Activated CD4-positive, alpha-beta memory T cell treated with anti-CD3 and anti-CD28 coated beads for 36 hours (primary cell): ENCODE data around the gene MTMR12. TPM values are rescaled to one million over a fixed set of nuclear protein-coding genes. Genes with fewer than 3 reads are reported as not detected.

Source experiments
- CTCF ChIA-PET: fragments of 350-600 bp; sonication (Branson Sonifier 250); formaldehyde crosslinking; loops from one replicate; lab custom pipeline; 2021; ENCODE audit warnings: antibody characterized with exemption, inconsistent platforms; lab: Charles Lee
- POLR2A ChIA-PET: fragments of 350-600 bp; sonication (Branson Sonifier 250); formaldehyde crosslinking; loops from one replicate; lab custom pipeline; 2021; ENCODE audit warnings: antibody characterized with exemption; lab: Charles Lee
- DNase-seq: peaks from one replicate; pipeline ENCODE4 v3.0.0-alpha.2; 2020
- H3K27ac Mint-ChIP-seq: one replicate; pipeline ENCODE4 v1.8.0; 2021; ENCODE audit warnings: mixed read lengths
- H3K27me3 Mint-ChIP-seq: one replicate; pipeline ENCODE4 v1.8.0; 2021; ENCODE audit warnings: mixed read lengths
- H3K36me3 Mint-ChIP-seq: one replicate; pipeline ENCODE4 v1.8.0; 2021; ENCODE audit warnings: mixed read lengths
- H3K4me1 Mint-ChIP-seq: one replicate; pipeline ENCODE4 v1.8.0; 2021; ENCODE audit warnings: low read depth, mixed read lengths
- H3K4me3 Mint-ChIP-seq: one replicate; pipeline ENCODE4 v1.8.0; 2021; ENCODE audit warnings: mild to moderate bottlenecking, mixed read lengths
- H3K9me3 Mint-ChIP-seq: one replicate; pipeline ENCODE4 v1.8.0; 2021; ENCODE audit warnings: mixed read lengths
- intact Hi-C: fragments of 100-400 bp; cut with micrococcal nuclease; formaldehyde crosslinking; loops from one replicate; pipeline ENCODE4 v1.15.1; 2023
- total RNA-seq, 2 experiments: library from RNA; stranded (reverse); gene quantifications; one replicate each; pipeline ENCODE4 v1.2.3, GENCODE V29; 2021

Gene MTMR12, protein sequence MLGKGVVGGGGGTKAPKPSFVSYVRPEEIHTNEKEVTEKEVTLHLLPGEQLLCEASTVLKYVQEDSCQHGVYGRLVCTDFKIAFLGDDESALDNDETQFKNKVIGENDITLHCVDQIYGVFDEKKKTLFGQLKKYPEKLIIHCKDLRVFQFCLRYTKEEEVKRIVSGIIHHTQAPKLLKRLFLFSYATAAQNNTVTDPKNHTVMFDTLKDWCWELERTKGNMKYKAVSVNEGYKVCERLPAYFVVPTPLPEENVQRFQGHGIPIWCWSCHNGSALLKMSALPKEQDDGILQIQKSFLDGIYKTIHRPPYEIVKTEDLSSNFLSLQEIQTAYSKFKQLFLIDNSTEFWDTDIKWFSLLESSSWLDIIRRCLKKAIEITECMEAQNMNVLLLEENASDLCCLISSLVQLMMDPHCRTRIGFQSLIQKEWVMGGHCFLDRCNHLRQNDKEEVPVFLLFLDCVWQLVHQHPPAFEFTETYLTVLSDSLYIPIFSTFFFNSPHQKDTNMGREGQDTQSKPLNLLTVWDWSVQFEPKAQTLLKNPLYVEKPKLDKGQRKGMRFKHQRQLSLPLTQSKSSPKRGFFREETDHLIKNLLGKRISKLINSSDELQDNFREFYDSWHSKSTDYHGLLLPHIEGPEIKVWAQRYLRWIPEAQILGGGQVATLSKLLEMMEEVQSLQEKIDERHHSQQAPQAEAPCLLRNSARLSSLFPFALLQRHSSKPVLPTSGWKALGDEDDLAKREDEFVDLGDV
- total RNA-seq = 10 to 100 TPM; 22.3 to 22.4 TPM

GRCh38 chr5:32312595-32313332 is at the start of gene MTMR12:
MTMR12 (minus strand) TSS chr5:32312939; CDS start chr5:32312838, 101 bp downstream.
- Mint-ChIP-seq H3K27me3 (no peaks in the 10 kb centered on the region), H3K27ac (peak within 1 kb of the TSS; percentile 85), H3K4me3 (peak within 1 kb of the TSS; percentile 86), H3K4me1 (peaks cover 23% of the 10 kb centered on the region), H3K9me3 (no peaks in the 10 kb centered on the region), H3K36me3 (peaks cover 4% of the 10 kb centered on the region)
- intact Hi-C loops = loop anchor here (1.0 to 10.0 kb wide), 7 partner anchors 32 to 778 kb away; partner anchors contain the start of genes C5orf22, DROSHA and GOLPH3
- ChIA-PET POLR2A (interaction anchor here (1.9 kb wide), 1 partner anchor 15 kb away, joined by 5 read pairs; no protein-coding TSS in a partner anchor), CTCF (interaction anchor here (0.8 kb wide), 1 partner anchor 277 kb away, joined by 3 read pairs; no protein-coding TSS in a partner anchor)
- DNase-seq = peak; percentile 100

DNA sequence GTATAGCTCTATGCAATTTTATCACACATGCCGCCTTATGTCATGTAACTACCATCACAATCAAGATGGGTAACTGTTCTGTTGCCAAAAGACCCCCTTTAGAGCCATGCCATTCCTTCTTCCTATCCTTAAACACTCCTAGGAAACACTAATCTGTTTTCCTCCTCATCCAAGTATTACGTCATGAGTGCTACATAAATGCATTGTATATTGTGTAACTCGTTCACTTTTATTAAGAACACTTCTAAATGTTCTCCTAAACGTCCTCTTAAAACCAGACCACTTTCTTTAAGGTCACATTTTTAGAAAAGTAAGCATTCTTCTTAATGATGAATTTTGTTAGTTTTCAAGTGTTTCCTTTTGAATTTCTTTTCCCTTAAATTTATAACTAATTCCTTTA is 49.8 kb upstream of the MTMR12 start:
- intact Hi-C loops = no loop called here
- no peaks in the 10 kb centered on the region for H3K4me1 Mint-ChIP-seq
- CTCF ChIA-PET = no interaction called here

DNA sequence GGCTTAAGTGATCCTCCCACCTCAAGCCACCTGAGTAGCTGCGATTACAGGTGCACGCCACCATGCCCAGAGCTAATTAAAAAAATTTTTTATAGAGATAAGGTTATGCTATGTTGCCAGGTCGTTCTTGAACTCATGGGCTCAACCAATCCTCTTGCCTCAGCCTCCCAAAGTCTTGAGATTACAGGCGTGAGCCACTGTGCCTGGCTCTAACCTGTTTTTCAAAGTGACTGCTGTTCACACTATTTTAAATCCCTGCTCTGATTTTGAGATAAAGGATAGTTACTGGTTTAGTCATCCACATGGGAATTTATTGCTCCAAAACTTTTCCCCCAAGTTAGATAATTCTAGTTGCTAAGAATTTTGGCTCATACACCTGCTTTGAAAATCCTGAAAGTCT is 48.2 kb upstream of the MTMR12 start:
- H3K27ac Mint-ChIP-seq = no peak overlapping the region
- H3K9me3 Mint-ChIP-seq = no peaks in the 10 kb centered on the region
- ChIA-PET POLR2A (no interaction called here), CTCF (interaction anchor here (0.6 kb wide), 1 partner anchor 268 kb away, joined by 3 read pairs; no protein-coding TSS in a partner anchor)
- intact Hi-C loops = no loop called here
- H3K4me3 Mint-ChIP-seq = no peak overlapping the region
- no peaks in the 10 kb centered on the region for H3K27me3 Mint-ChIP-seq
- peaks cover 25% of the 10 kb centered on the region for H3K36me3 Mint-ChIP-seq
- H3K4me1 Mint-ChIP-seq = no peaks in the 10 kb centered on the region
- no peak for DNase-seq

More for the DNA sequence above, 49.8 kb upstream of the MTMR12 start:
- no peak for DNase-seq
- H3K27ac Mint-ChIP-seq = no peak overlapping the region
- no peak overlapping the region for H3K4me3 Mint-ChIP-seq
- H3K36me3 Mint-ChIP-seq = peaks cover 24% of the 10 kb centered on the region
- POLR2A ChIA-PET = no interaction called here
- H3K27me3 Mint-ChIP-seq = no peaks in the 10 kb centered on the region
- H3K9me3 Mint-ChIP-seq = no peaks in the 10 kb centered on the region

- ChIA-PET CTCF (interaction anchor here (1.5 kb wide), 1 partner anchor 29 kb away, joined by 4 read pairs; no protein-coding TSS in a partner anchor), POLR2A (no interaction called here)
- DNase-seq = no peak
- intact Hi-C loops = no loop called here
- Mint-ChIP-seq H3K4me1 (no peaks in the 10 kb centered on the region), H3K9me3 (no peaks in the 10 kb centered on the region), H3K27ac (no peak overlapping the region), H3K4me3 (no peak overlapping the region), H3K36me3 (peaks cover 33% of the 10 kb centered on the region), H3K27me3 (no peaks in the 10 kb centered on the region)
These were observed 45.9 kb upstream of the MTMR12 start for GRCh38 chr5:32358611-32359010.

- Mint-ChIP-seq H3K27me3 (no peaks in the 10 kb centered on the region), H3K27ac (no peak overlapping the region), H3K4me3 (no peak overlapping the region), H3K36me3 (peaks cover 28% of the 10 kb centered on the region), H3K9me3 (no peaks in the 10 kb centered on the region), H3K4me1 (no peaks in the 10 kb centered on the region)
- intact Hi-C loops = no loop called here
- ChIA-PET CTCF (interaction anchor here (1.4 kb wide), 1 partner anchor 11 kb away, joined by 3 read pairs; no protein-coding TSS in a partner anchor), POLR2A (no interaction called here)
- DNase-seq = no peak
These were observed 44.9 kb upstream of the MTMR12 start for GRCh38 chr5:32357658-32358057.

DNA sequence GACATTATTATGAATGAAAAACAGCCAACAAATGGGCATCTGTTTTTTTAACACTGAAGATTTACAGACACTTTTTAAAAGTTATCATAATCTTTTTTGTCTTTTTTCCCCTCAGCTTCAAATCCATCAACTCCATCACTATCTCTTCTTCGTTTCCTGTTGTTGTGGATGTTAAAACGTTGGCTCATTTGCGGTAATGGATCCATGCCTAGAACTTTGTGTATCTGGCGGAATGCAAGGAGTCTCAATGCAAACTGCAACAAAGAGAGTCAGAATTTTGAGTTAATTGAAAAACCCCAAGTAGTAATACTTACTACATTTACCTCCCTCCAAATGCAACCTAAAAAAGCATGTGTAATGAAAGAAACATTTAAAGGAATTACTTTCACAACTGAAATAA is 42.9 kb upstream of the MTMR12 start:
- CTCF ChIA-PET = interaction anchor here (0.7 to 1.6 kb wide), 2 partner anchors 25 to 53 kb away, joined by 3 to 4 read pairs; no protein-coding TSS in a partner anchor
- no peaks in the 10 kb centered on the region for H3K9me3 Mint-ChIP-seq
- POLR2A ChIA-PET = no interaction called here
- no peak overlapping the region for H3K27ac Mint-ChIP-seq
- DNase-seq = no peak
- intact Hi-C loops = no loop called here
- peaks cover 23% of the 10 kb centered on the region for H3K36me3 Mint-ChIP-seq
- no peaks in the 10 kb centered on the region for H3K27me3 Mint-ChIP-seq
- no peak overlapping the region for H3K4me3 Mint-ChIP-seq
- peaks cover 3% of the 10 kb centered on the region for H3K4me1 Mint-ChIP-seq

- Mint-ChIP-seq H3K36me3 (peaks cover 14% of the 10 kb centered on the region), H3K27ac (no peak overlapping the region), H3K27me3 (no peaks in the 10 kb centered on the region), H3K4me3 (no peak overlapping the region), H3K4me1 (peaks cover 3% of the 10 kb centered on the region), H3K9me3 (no peaks in the 10 kb centered on the region)
- ChIA-PET CTCF (interaction anchor here (1.1 to 1.7 kb wide), 2 partner anchors 24 to 121 kb away, joined by 3 to 5 read pairs; no protein-coding TSS in a partner anchor), POLR2A (no interaction called here)
- intact Hi-C loops = no loop called here
- DNase-seq = no peak
These were observed 40.7 kb upstream of the MTMR12 start for GRCh38 chr5:32353420-32353819.

DNA sequence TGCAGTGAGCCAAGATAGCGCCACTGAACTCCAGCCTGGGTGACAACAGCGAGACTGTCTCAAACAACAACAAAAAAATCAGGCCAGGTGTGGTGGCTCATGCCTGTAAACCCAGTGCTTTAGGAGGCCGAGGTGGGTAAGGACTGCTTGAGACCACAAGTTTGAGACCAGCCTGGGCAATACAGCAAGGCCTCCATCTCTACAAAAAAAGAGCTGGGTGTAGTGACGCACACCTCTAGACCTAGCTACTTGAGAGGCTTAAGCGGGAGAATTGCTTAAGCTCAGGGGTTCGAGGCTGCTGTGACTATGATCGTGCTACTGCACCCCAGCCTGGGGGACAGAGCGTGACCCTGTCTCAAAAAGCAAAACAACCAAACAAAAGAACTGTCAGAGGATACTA is 39.9 kb upstream of the MTMR12 start:
- ChIA-PET CTCF (interaction anchor here (1.7 kb wide), 1 partner anchor 120 kb away, joined by 5 read pairs; no protein-coding TSS in a partner anchor), POLR2A (no interaction called here)
- H3K36me3 Mint-ChIP-seq = peaks cover 14% of the 10 kb centered on the region
- no peak for DNase-seq
- H3K9me3 Mint-ChIP-seq = peaks cover 6% of the 10 kb centered on the region
- H3K4me3 Mint-ChIP-seq = no peak overlapping the region
- no peaks in the 10 kb centered on the region for H3K27me3 Mint-ChIP-seq
- H3K4me1 Mint-ChIP-seq = peaks cover 3% of the 10 kb centered on the region
- intact Hi-C loops = no loop called here
- H3K27ac Mint-ChIP-seq = no peak overlapping the region

GRCh38 chr5:32346869-32347268 is 34.1 kb upstream of the MTMR12 start:
- CTCF ChIA-PET = interaction anchor here (0.6 to 3.7 kb wide), 3 partner anchors 18 to 331 kb away, joined by 3 to 19 read pairs (median 19); no protein-coding TSS in a partner anchor
- peaks cover 3% of the 10 kb centered on the region for H3K4me1 Mint-ChIP-seq
- H3K4me3 Mint-ChIP-seq = no peak overlapping the region
- intact Hi-C loops = no loop called here
- DNase-seq = no peak
- no peaks in the 10 kb centered on the region for H3K27me3 Mint-ChIP-seq
- H3K9me3 Mint-ChIP-seq = peaks cover 15% of the 10 kb centered on the region
- no peak overlapping the region for H3K27ac Mint-ChIP-seq
- POLR2A ChIA-PET = interaction anchor here (0.7 kb wide), 1 partner anchor 243 kb away, joined by 3 read pairs; no protein-coding TSS in a partner anchor
- H3K36me3 Mint-ChIP-seq = peaks cover 7% of the 10 kb centered on the region

DNA sequence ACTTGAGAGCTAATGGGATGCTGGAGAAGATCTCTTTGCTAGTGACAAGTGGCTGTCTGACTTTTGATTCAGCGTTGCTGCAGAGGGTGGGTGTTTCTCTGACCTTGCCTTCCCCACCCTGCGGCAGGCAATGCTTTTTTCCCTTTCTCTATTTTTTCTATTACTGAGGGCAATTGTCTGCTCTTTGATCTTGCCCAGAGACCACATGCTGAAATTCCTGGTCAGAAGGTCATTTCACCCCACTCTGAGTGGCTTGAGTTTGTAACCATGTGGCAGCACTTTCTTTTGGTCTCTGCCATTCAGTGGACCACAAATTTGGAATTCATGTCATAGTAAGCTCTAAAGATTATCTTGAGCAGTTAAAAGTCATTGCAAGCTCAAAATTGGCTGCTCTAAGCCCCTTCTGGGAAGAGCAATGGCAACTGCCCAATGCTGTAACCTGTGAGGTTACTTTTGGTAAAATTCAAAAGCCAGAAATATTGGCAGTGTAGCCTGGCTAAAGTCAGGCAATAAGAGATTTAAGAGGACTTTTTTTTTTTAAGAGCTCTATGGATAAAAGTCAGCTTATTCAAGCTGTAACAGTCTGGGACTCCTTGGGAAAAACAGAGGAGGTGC is 30.4 kb upstream of the MTMR12 start:
- no peak for DNase-seq
- Mint-ChIP-seq H3K4me1 (no peaks in the 10 kb centered on the region), H3K27me3 (no peaks in the 10 kb centered on the region), H3K9me3 (peaks cover 40% of the 10 kb centered on the region), H3K36me3 (peaks cover 11% of the 10 kb centered on the region), H3K4me3 (no peak overlapping the region), H3K27ac (no peak overlapping the region)
- ChIA-PET CTCF (interaction anchor here (0.6 to 0.7 kb wide), 2 partner anchors 69 to 247 kb away, joined by 3 to 5 read pairs; no protein-coding TSS in a partner anchor), POLR2A (no interaction called here)
- intact Hi-C loops = no loop called here

GRCh38 chr5:32342656-32343055 is 29.9 kb upstream of the MTMR12 start:
- no peaks in the 10 kb centered on the region for H3K4me1 Mint-ChIP-seq
- peaks cover 11% of the 10 kb centered on the region for H3K36me3 Mint-ChIP-seq
- DNase-seq = no peak
- POLR2A ChIA-PET = no interaction called here
- no peak overlapping the region for H3K27ac Mint-ChIP-seq
- no peak overlapping the region for H3K4me3 Mint-ChIP-seq
- CTCF ChIA-PET = interaction anchor here (1.5 kb wide), 1 partner anchor 110 kb away, joined by 3 read pairs; no protein-coding TSS in a partner anchor
- no peaks in the 10 kb centered on the region for H3K27me3 Mint-ChIP-seq
- intact Hi-C loops = no loop called here
- peaks cover 37% of the 10 kb centered on the region for H3K9me3 Mint-ChIP-seq
